ENCODE data around the gene PIK3C2G. TPM values are rescaled to one million over a fixed set of nuclear protein-coding genes. Genes with fewer than 3 reads are reported as not detected.

The PIK3C2G gene
- total RNA-seq, 1 experiment from 2014 or later, result not detected

- Histone ChIP-seq H3K27me3 (ENCODE audit: insufficient read depth, low read length) (no peaks in the 10 kb centered on the region), H3K4me1 (ENCODE audit: control insufficient read depth in 1 of 2, insufficient read depth in 2 of 2, low read length in 2 of 2) (no peaks in the 10 kb centered on the region), H3K9me2 (ENCODE audit: insufficient read depth) (no peaks in the 10 kb centered on the region), H3K4me3 (replicated peaks in 1 of 2; ENCODE audit: low read depth in 1 of 2, low read length in 2 of 2) (no peak overlapping the region), H3K79me2 (ENCODE audit: insufficient read depth, low read length) (no peaks in the 10 kb centered on the region), H3K9me3 (ENCODE audit: control insufficient read depth in 1 of 2, insufficient read depth in 1 of 2, low read depth in 1 of 2, low read length in 2 of 2) (no peaks in the 10 kb centered on the region), H3K27ac (ENCODE audit: low read depth, low read length) (no peak overlapping the region), H3K4me2 (ENCODE audit: low read length) (no peak overlapping the region), H3K9ac (ENCODE audit: low read length) (no peak overlapping the region), H2AFZ (ENCODE audit: low read depth, low read length, poor library complexity, severe bottlenecking) (no peak overlapping the region), H4K20me1 (ENCODE audit: insufficient read depth) (no peaks in the 10 kb centered on the region), H3K36me3 (ENCODE audit: control insufficient read depth in 1 of 2, insufficient read depth in 2 of 2, low read length in 2 of 2) (no peaks in the 10 kb centered on the region)
- ATAC-seq (no peak), DNase-seq (ENCODE audit: low read depth, low spot score) (no peak)
- ChIA-PET CTCF (no interaction called here), POLR2A (no interaction called here), RAD21 (ENCODE audit: low non-redundant PET in 1 of 2, low total read pairs in 2 of 2, uncharacterized antibody in 2 of 2, unreplicated experiment in 2 of 2) (no interaction called here)
- BruUV-seq (replicated peaks), result no TSS peak
- no peak for TF ChIP-seq RAD21 (IDR thresholded peaks at IDR 0.05; ENCODE audit: low read depth)
- TF ChIP-seq JUND (IDR thresholded peaks at IDR 0.05), result no peak
- TF ChIP-seq ELF1 (IDR thresholded peaks at IDR 0.05; ENCODE audit: borderline replicate concordance, low read depth), result no peak
- TF ChIP-seq, protein P1, sequence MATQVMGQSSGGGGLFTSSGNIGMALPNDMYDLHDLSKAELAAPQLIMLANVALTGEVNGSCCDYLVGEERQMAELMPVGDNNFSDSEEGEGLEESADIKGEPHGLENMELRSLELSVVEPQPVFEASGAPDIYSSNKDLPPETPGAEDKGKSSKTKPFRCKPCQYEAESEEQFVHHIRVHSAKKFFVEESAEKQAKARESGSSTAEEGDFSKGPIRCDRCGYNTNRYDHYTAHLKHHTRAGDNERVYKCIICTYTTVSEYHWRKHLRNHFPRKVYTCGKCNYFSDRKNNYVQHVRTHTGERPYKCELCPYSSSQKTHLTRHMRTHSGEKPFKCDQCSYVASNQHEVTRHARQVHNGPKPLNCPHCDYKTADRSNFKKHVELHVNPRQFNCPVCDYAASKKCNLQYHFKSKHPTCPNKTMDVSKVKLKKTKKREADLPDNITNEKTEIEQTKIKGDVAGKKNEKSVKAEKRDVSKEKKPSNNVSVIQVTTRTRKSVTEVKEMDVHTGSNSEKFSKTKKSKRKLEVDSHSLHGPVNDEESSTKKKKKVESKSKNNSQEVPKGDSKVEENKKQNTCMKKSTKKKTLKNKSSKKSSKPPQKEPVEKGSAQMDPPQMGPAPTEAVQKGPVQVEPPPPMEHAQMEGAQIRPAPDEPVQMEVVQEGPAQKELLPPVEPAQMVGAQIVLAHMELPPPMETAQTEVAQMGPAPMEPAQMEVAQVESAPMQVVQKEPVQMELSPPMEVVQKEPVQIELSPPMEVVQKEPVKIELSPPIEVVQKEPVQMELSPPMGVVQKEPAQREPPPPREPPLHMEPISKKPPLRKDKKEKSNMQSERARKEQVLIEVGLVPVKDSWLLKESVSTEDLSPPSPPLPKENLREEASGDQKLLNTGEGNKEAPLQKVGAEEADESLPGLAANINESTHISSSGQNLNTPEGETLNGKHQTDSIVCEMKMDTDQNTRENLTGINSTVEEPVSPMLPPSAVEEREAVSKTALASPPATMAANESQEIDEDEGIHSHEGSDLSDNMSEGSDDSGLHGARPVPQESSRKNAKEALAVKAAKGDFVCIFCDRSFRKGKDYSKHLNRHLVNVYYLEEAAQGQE (IDR thresholded peaks at IDR 0.05; ENCODE audit: low read depth), result no peak
- no peak for TF ChIP-seq POLR2AphosphoS5 (IDR thresholded peaks at IDR 0.05; ENCODE audit: low read depth, low read length)
- TF ChIP-seq CEBPB (IDR thresholded peaks at IDR 0.05; ENCODE audit: low read depth), result no peak
- no peak for TF ChIP-seq ATF3 (IDR thresholded peaks at IDR 0.05)
- TF ChIP-seq SP1 (IDR thresholded peaks at IDR 0.05; ENCODE audit: low read depth), result no peak
- intact Hi-C loops (cut with micrococcal nuclease), result no loop called here
Observed at GRCh38 chr12:18400186-18400585, 138.9 kb downstream of the PIK3C2G start.

All from HCT116 (cell line).